COR-L47 (cell line): ENCODE results near the gene PSD2.

Source experiments
- DNase-seq: peaks from one replicate; lab custom pipeline; 2025; lab: John Stamatoyannopoulos, UW

PSD2 gene

GRCh38 chr5:139837711-139838380 is 42.2 kb downstream of the PSD2 start:
- DNase-seq = no peak

- no peak for DNase-seq
Measured at GRCh38 chr5:139838381-139839197, 43.0 kb downstream of the PSD2 start.

- no peak for DNase-seq
Measured at GRCh38 chr5:139839232-139839815, 43.7 kb downstream of the PSD2 start.

- DNase-seq = no peak
Measured at GRCh38 chr5:139839918-139840317, 44.3 kb downstream of the PSD2 start.

- DNase-seq = no peak
Measured at GRCh38 chr5:139841549-139841948, 45.9 kb downstream of the PSD2 start.

GRCh38 chr5:139842321-139842720 is 46.7 kb downstream of the PSD2 start:
- DNase-seq = no peak

- DNase-seq = no peak
Measured at GRCh38 chr5:139843991-139844390, 48.4 kb downstream of the PSD2 start.

- DNase-seq = peak; percentile 58
Measured at GRCh38 chr5:139844472-139845145, 49.0 kb downstream of the PSD2 start.

- no peak for DNase-seq
Measured at GRCh38 chr5:139845846-139846681, 50.5 kb downstream of the PSD2 start.

- DNase-seq = no peak
Measured at GRCh38 chr5:139847091-139847490, 51.5 kb downstream of the PSD2 start.

GRCh38 chr5:139847790-139848507 is 52.3 kb downstream of the PSD2 start:
- peak; percentile 28 for DNase-seq

GRCh38 chr5:139848508-139849100 is 53.0 kb downstream of the PSD2 start:
- DNase-seq = no peak

- no peak for DNase-seq
Measured at GRCh38 chr5:139849501-139849900, 53.9 kb downstream of the PSD2 start.

GRCh38 chr5:139849942-139850341 is 54.3 kb downstream of the PSD2 start:
- no peak for DNase-seq

GRCh38 chr5:139850423-139851016 is 54.9 kb downstream of the PSD2 start:
- DNase-seq = no peak

- no peak for DNase-seq
Measured at GRCh38 chr5:139851558-139851957, 56.0 kb downstream of the PSD2 start.

- DNase-seq = no peak
Measured at GRCh38 chr5:139852696-139853095, 57.1 kb downstream of the PSD2 start.

GRCh38 chr5:139854029-139854605 is 58.5 kb downstream of the PSD2 start:
- no peak for DNase-seq

GRCh38 chr5:139854953-139855352 is 59.3 kb downstream of the PSD2 start:
- no peak for DNase-seq

- DNase-seq = no peak
Measured at GRCh38 chr5:139855451-139855850, 59.8 kb downstream of the PSD2 start.
